Lower leg skin (tissue), 3 donors: ENCODE results near the gene METTL6.

ENCODE experiments used
- POLR2A ChIP-seq, 2 donors: fragments of 450-650 bp; IDR thresholded peaks; one replicate each; pipeline ENCODE4 v1.6.1; 2016 to 2017; ENCODE audit warnings: antibody characterized with exemption in 2 of 2, mild to moderate bottlenecking in 1 of 2, moderate library complexity in 1 of 2
- TF ChIP-seq, protein P1 (sequence below), 3 donors: fragments of 450-650 bp; IDR thresholded peaks; one replicate each; pipeline ENCODE4 v1.5.1; 2016; ENCODE audit warnings: antibody characterized with exemption in 3 of 3, mild to moderate bottlenecking in 3 of 3, moderate library complexity in 2 of 3

DNA sequence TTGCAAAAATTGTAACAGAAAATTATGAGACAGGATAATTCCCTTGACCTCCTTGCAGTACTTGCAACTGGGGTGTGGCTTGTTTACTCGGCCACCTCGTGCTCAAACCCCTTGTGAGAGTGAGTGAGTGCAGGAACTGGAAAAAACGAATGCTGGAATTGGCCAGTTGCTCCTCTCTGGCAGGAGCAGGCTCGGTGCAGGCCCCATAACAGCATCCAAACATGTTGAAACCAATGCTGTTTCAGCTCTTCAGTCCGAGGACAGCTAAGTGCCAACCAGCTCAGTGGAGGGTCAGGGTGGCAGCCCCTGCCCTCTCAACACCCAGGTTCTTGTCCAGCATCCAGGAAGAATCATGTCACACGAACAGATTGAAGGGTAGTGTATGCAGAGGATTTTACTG is 36.9 kb downstream of the METTL6 start:
- TF ChIP-seq, protein P1, sequence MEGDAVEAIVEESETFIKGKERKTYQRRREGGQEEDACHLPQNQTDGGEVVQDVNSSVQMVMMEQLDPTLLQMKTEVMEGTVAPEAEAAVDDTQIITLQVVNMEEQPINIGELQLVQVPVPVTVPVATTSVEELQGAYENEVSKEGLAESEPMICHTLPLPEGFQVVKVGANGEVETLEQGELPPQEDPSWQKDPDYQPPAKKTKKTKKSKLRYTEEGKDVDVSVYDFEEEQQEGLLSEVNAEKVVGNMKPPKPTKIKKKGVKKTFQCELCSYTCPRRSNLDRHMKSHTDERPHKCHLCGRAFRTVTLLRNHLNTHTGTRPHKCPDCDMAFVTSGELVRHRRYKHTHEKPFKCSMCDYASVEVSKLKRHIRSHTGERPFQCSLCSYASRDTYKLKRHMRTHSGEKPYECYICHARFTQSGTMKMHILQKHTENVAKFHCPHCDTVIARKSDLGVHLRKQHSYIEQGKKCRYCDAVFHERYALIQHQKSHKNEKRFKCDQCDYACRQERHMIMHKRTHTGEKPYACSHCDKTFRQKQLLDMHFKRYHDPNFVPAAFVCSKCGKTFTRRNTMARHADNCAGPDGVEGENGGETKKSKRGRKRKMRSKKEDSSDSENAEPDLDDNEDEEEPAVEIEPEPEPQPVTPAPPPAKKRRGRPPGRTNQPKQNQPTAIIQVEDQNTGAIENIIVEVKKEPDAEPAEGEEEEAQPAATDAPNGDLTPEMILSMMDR (IDR thresholded peaks at IDR 0.05): no peak
- no peak for TF ChIP-seq POLR2A (IDR thresholded peaks at IDR 0.05)
